Transverse colon (tissue), 4 donors: ENCODE measurements around the gene COMP. TPM values are rescaled to one million over a fixed set of nuclear protein-coding genes. Genes with fewer than 3 reads are reported as not detected.

Experiments
- DNase-seq: peaks from one replicate; pipeline ENCODE4 v3.0.0-alpha.2; 2019
- H3K27ac ChIP-seq, 4 donors: fragments of 200-600 bp; sonication (generic); 2 replicates each; pipeline ENCODE4 v1.5.1; 2016 to 2018; ENCODE audit warnings: inconsistent platforms in 4 of 4
- H3K27me3 ChIP-seq: fragments of 200-600 bp; sonication (generic); 2 replicates; pipeline ENCODE4 v1.5.1; 2017; ENCODE audit warnings: inconsistent platforms
- H3K36me3 ChIP-seq, 4 donors: fragments of 200-600 bp; sonication (generic); 2 replicates each; pipeline ENCODE4 v1.5.1; 2017 to 2019; ENCODE audit warnings: inconsistent platforms in 4 of 4
- H3K4me1 ChIP-seq, 4 donors: fragments of 200-600 bp; sonication (generic); 2 replicates each; pipeline ENCODE4 v1.5.1; 2017 to 2020; ENCODE audit warnings: inconsistent platforms in 4 of 4
- H3K4me3 ChIP-seq, 4 donors: fragments of 200-600 bp; sonication (generic); 1 replicate in 1 of 4; 2 replicates in 3 of 4; pipeline versions ENCODE4 v1.5.1 to v1.6.1; 2017 to 2019; ENCODE audit warnings: inconsistent platforms in 4 of 4
- H3K9me3 ChIP-seq, 2 donors: fragments of 200-600 bp; sonication (generic); 2 replicates each; pipeline ENCODE4 v1.5.1; 2017 to 2019; ENCODE audit warnings: inconsistent platforms in 2 of 2
- CTCF ChIP-seq, 5 experiments: fragments of 200-600 bp in 3 of 5; fragments of 450-650 bp in 2 of 5; sonication (generic) in 3 of 5; IDR thresholded peaks; 1 replicate in 2 of 5; 2 replicates in 3 of 5; pipeline ENCODE4 v1.5.1; 2016 to 2017; ENCODE audit warnings: antibody characterized with exemption in 5 of 5, inconsistent platforms in 3 of 5, mild to moderate bottlenecking in 2 of 5, moderate library complexity in 1 of 5
- EP300 ChIP-seq: sonication (generic); formaldehyde crosslinking; IDR thresholded peaks from one replicate; pipeline ENCODE4 v1.6.1; 2017; ENCODE audit warnings: antibody characterized with exemption, low read depth
- POLR2A ChIP-seq: fragments of 450-650 bp; IDR thresholded peaks from one replicate; pipeline ENCODE4 v1.6.1; 2016; ENCODE audit warnings: antibody characterized with exemption, mild to moderate bottlenecking, moderate library complexity
- POLR2AphosphoS5 ChIP-seq, 3 donors: sonication (generic); formaldehyde crosslinking; IDR thresholded peaks; one replicate each; pipeline ENCODE4 v1.6.1; 2016; ENCODE audit warnings: antibody characterized with exemption in 3 of 3
- WGBS, 2 donors: methylation state at CpG; one replicate each; pipeline ENCODE4 v1.1.5; 2018; ENCODE audit warnings: low coverage in 1 of 2; 5-methylcytosine and 5-hydroxymethylcytosine counted together
- in situ Hi-C, 4 donors: fragments of 200-750 bp; cut with MboI; loops; one replicate each; pipeline versions ENCODE4 v1.15.0 to v1.15.1; 2017; ENCODE audit warnings: low sequenced_read_pairs in 3 of 4, low pct_ligation_motif_present in 1 of 4, low pct_unique_long_range_greater_than_20kb in 1 of 4
- intact Hi-C: fragments of 100-400 bp; cut with DNase I; formaldehyde crosslinking; loops from one replicate; pipeline ENCODE4 v1.15.1; 2023; ENCODE audit warnings: low total_unique reads
- total RNA-seq, 4 donors: library from RNA; depleted of rRNA; stranded (reverse); fragments of >200 nt; gene quantifications; one replicate each; pipeline ENCODE4 v1.1.0, GENCODE V29; 2016

The COMP gene
- total RNA-seq, 4 donors from 2014 or later, result 0.32 to 0.55 TPM; not detected in 2

DNA sequence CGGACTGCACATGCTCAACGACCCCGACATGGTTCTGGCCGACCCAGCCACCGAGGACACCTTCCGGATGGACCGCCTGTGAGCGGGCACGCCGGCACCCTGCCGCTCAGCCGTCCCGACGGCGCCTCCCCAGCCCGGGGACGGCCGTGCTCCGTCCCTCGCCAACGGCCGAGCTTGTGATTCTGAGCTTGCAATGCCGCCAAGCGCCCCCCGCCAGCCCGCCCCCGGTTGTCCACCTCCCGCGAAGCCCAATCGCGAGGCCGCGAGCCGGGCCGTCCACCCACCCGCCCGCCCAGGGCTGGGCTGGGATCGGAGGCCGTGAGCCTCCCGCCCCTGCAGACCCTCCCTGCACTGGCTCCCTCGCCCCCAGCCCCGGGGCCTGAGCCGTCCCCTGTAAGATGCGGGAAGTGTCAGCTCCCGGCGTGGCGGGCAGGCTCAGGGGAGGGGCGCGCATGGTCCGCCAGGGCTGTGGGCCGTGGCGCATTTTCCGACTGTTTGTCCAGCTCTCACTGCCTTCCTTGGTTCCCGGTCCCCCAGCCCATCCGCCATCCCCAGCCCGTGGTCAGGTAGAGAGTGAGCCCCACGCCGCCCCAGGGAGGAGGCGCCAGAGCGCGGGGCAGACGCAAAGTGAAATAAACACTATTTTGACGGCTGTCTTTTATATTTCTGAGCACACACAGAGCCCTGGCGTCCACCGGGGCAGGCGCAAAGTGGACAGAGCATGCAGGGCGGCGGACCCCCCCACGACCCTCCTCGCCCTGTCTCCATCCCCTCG lies 13.6 kb downstream of the COMP start:
- intact Hi-C loops, result no loop called here
- in situ Hi-C loops, result no loop called here
- TF ChIP-seq POLR2AphosphoS5 (IDR thresholded peaks at IDR 0.05) (no peak), CTCF (IDR thresholded peaks at IDR 0.05) (no peak)

DNA sequence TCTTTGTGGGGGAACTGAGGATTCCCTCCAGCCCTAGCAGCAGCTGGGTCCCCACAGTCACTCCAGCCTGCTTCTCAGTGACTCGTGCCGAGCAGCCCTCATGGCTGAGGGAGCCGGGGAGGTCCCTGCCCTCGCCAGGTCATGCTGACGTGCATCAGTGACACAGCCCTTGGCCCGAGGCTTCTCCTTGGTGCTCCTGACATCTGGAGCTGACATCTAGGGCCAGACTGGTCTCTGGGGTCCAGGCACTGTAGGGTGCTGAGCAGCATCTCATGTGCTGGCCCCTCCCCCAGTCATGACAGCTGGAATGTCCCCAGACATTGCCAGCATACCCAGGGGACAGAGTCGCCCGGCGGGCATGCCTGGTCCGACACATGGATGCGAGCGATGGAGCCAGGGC lies 14.4 kb downstream of the COMP start:
- Histone ChIP-seq H3K4me3 (no peak overlapping the region), H3K9me3 (no peaks in the 10 kb centered on the region), H3K36me3 (no peaks in the 10 kb centered on the region), H3K27ac (no peak overlapping the region), H3K27me3 (peaks cover 6% of the 10 kb centered on the region), H3K4me1 (no peaks in the 10 kb centered on the region)
- TF ChIP-seq CTCF (IDR thresholded peaks at IDR 0.05), result no peak
- 79% methylated on average over 12 of the region's 12 CpGs; no CpG with 5 or more reads in 1 of the 2 donors for WGBS, 2 donors
- intact Hi-C loops (no loop called here), in situ Hi-C loops (no loop called here)
- no peak for DNase-seq

More for the DNA sequence above, 13.6 kb downstream of the COMP start:
- Histone ChIP-seq H3K9me3 (no peaks in the 10 kb centered on the region), H3K4me1 (peaks cover 0 to 2% (median 0%) of the 10 kb centered on the region in 4 donors), H3K36me3 (no peaks in the 10 kb centered on the region), H3K27ac (no peak overlapping the region), H3K27me3 (peaks cover 6% of the 10 kb centered on the region), H3K4me3 (no peak overlapping the region)
- 85% methylated on average over 51 of the region's 71 CpGs; no CpG with 5 or more reads in 1 of the 2 donors for WGBS, 2 donors
- no peak for DNase-seq

- Histone ChIP-seq H3K4me1 (no peaks in the 10 kb centered on the region), H3K36me3 (no peaks in the 10 kb centered on the region), H3K9me3 (no peaks in the 10 kb centered on the region), H3K27me3 (peaks cover 6% of the 10 kb centered on the region), H3K4me3 (no peak overlapping the region), H3K27ac (no peak overlapping the region)
- WGBS, 2 donors, result 92% methylated on average over 8 of the region's 8 CpGs; no CpG with 5 or more reads in 1 of the 2 donors
- DNase-seq, result no peak
- in situ Hi-C loops, result no loop called here
- intact Hi-C loops, result no loop called here
- no peak for TF ChIP-seq CTCF (IDR thresholded peaks at IDR 0.05)
- TF ChIP-seq POLR2AphosphoS5 (IDR thresholded peaks at IDR 0.05), result no peak
- TF ChIP-seq POLR2A, result no peak
- no peak for TF ChIP-seq EP300
Observed at GRCh38 chr19:18776288-18776594, 14.9 kb downstream of the COMP start.

DNA sequence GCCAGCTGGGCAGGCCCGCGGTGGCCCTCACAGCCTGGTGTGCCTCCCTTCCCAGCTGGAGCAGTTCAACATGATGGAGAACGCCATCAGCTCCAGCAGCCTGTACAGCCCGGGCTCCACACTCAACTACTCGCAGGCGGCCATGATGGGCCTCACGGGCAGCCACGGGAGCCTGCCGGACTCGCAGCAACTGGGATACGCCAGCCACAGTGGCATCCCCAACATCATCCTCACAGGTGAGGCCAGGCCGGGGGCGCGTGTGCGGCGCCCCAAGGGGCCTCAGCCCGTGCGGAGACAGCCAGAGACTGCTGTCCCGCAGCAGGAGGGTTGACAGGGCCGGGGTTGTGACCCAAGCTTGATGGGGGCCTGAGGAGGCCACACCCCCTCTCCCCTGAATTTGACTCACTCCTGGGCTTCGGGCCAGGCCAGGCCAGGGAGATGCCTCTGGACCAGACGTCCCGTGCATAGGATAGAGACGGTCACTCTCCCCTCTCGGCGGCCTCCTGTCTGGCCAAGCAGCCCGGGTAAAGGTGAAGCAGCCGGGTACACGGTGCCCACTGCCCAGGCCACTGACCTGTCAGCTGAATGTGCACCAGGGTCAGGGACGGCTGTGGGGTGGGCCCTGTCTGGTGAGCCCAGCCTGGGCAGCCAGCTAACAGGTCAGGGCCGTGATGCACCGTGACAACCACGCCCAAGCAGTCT lies 15.4 kb downstream of the COMP start:
- Histone ChIP-seq H3K27ac (no peak overlapping the region), H3K9me3 (no peaks in the 10 kb centered on the region), H3K27me3 (peaks cover 6% of the 10 kb centered on the region), H3K36me3 (no peaks in the 10 kb centered on the region), H3K4me1 (no peaks in the 10 kb centered on the region), H3K4me3 (no peak overlapping the region)
- in situ Hi-C loops, result no loop called here
- intact Hi-C loops, result no loop called here
- WGBS, 2 donors, result 88% methylated on average over 31 of the region's 33 CpGs; no CpG with 5 or more reads in 1 of the 2 donors
- no peak for TF ChIP-seq EP300
- no peak for TF ChIP-seq POLR2A
- TF ChIP-seq CTCF (IDR thresholded peaks at IDR 0.05), result no peak
- no peak for TF ChIP-seq POLR2AphosphoS5 (IDR thresholded peaks at IDR 0.05)
- no peak for DNase-seq
